Fibroblast of skin of right quadriceps (primary cell): ENCODE results near the gene FKBP6.
A peak's percentile ranks its signal among the peaks of the same experiment; 100 is the strongest.
"Not testable (repeated sequence)": the region's sequence is repeated elsewhere in the genome, so short reads cannot be mapped to it uniquely, and the experiment has no call there.

Experiments
- DNase-seq: peaks from one replicate; pipeline ENCODE4 v3.0.0-alpha.2; 2013

Gene FKBP6

GRCh38 chr7:73327922-73328321 lies at the start of gene FKBP6, which contains the start of gene TRIM50:
TSS of gene FKBP6 (plus strand) at chr7:73328161. CDS start at chr7:73328429, 268 bp downstream.
TSS of gene TRIM50 (minus strand) at chr7:73328082. CDS start at chr7:73324787, 3,295 bp downstream.
- DNase-seq = not testable (repeated sequence)

GRCh38 chr7:73297235-73297634 lies 30.7 kb upstream of the FKBP6 start:
- not testable (repeated sequence) for DNase-seq

GRCh38 chr7:73297706-73298105 lies 30.3 kb upstream of the FKBP6 start:
- DNase-seq = not testable (repeated sequence)

GRCh38 chr7:73299812-73300211 lies 28.1 kb upstream of the FKBP6 start:
- DNase-seq = not testable (repeated sequence)

- not testable (repeated sequence) for DNase-seq
Observed at GRCh38 chr7:73301108-73301507, 26.9 kb upstream of the FKBP6 start.

GRCh38 chr7:73302846-73303245 lies 25.1 kb upstream of the FKBP6 start:
- DNase-seq = not testable (repeated sequence)

- DNase-seq = no peak
Observed at GRCh38 chr7:73303546-73303945, 24.4 kb upstream of the FKBP6 start.

GRCh38 chr7:73304071-73304470 lies 23.9 kb upstream of the FKBP6 start:
- no peak for DNase-seq

- DNase-seq = not testable (repeated sequence)
Observed at GRCh38 chr7:73304612-73305387, 23.2 kb upstream of the FKBP6 start.

- no peak for DNase-seq
Observed at GRCh38 chr7:73307436-73307835, 20.5 kb upstream of the FKBP6 start.

GRCh38 chr7:73308074-73308664 lies 19.8 kb upstream of the FKBP6 start:
- DNase-seq = no peak

- peak; percentile 43 for DNase-seq
Observed at GRCh38 chr7:73308665-73309214, 19.2 kb upstream of the FKBP6 start, which contains the start of gene NSUN5. TSS of gene NSUN5 (minus strand) at chr7:73308826. CDS start at chr7:73308790, 36 bp downstream.

GRCh38 chr7:73311421-73311820 lies 16.5 kb upstream of the FKBP6 start:
- not testable (repeated sequence) for DNase-seq

GRCh38 chr7:73312831-73313520 lies 15.0 kb upstream of the FKBP6 start:
- no peak for DNase-seq

GRCh38 chr7:73313521-73313906 lies 14.4 kb upstream of the FKBP6 start:
- no peak for DNase-seq

- no peak for DNase-seq
Observed at GRCh38 chr7:73314271-73314670, 13.7 kb upstream of the FKBP6 start.

GRCh38 chr7:73316521-73316920 lies 11.4 kb upstream of the FKBP6 start:
- no peak for DNase-seq

GRCh38 chr7:73318656-73319204 lies 9.2 kb upstream of the FKBP6 start:
- not testable (repeated sequence) for DNase-seq

GRCh38 chr7:73319541-73319940 lies 8.4 kb upstream of the FKBP6 start:
- DNase-seq = not testable (repeated sequence)

GRCh38 chr7:73320009-73320408 lies 8.0 kb upstream of the FKBP6 start:
- not testable (repeated sequence) for DNase-seq

GRCh38 chr7:73323434-73324080 lies 4.4 kb upstream of the FKBP6 start:
- DNase-seq = not testable (repeated sequence)
